ENCODE data around the gene GTSE1. TPM values are rescaled to one million over a fixed set of nuclear protein-coding genes. Genes with fewer than 3 reads are reported as not detected.
A peak's percentile ranks its signal among the peaks of the same experiment; 100 is the strongest.

GTSE1 gene
- total and polyA plus RNA-seq, 2 of the 13 experiments (the other 11 are each of a cell fraction or from before 2014, with no cell fraction given) = 10.7 to 13.5 TPM

DNA sequence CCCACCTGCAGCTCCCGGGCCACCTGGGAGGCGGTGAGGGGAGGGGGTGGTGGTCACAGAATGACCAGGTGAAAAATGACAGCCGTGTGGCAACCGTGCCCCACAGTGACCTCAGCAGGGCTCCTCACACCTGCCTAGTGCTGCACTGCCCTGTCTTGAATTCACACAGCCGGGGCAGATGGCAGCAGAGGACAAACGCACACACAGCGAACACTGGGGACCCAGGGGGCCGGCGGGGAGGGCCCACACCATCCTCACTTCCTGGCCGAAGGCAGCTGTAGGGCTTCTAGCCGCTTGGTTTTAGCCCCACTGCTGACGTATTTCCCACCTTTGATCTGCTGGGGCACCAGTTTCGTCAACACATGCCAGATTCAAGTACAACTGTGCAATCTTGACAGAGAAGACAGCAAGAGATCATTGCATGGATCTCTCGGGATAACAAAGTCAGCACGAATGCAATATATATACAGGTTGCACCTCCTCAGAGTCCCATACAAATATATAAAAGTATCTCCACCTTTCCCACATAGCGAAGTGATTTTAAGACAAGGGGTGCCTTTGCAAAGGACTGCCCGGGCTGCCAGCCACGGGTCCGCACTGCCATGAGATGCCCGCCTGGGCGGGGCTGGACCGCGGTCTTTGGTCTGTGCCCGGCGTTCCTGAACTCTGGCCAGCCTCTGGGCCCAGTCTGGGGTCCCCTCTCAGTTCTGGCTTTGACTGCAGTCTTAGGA lies 65.7 kb downstream of the GTSE1 start (continued):
- TF ChIP-seq, protein P1, sequence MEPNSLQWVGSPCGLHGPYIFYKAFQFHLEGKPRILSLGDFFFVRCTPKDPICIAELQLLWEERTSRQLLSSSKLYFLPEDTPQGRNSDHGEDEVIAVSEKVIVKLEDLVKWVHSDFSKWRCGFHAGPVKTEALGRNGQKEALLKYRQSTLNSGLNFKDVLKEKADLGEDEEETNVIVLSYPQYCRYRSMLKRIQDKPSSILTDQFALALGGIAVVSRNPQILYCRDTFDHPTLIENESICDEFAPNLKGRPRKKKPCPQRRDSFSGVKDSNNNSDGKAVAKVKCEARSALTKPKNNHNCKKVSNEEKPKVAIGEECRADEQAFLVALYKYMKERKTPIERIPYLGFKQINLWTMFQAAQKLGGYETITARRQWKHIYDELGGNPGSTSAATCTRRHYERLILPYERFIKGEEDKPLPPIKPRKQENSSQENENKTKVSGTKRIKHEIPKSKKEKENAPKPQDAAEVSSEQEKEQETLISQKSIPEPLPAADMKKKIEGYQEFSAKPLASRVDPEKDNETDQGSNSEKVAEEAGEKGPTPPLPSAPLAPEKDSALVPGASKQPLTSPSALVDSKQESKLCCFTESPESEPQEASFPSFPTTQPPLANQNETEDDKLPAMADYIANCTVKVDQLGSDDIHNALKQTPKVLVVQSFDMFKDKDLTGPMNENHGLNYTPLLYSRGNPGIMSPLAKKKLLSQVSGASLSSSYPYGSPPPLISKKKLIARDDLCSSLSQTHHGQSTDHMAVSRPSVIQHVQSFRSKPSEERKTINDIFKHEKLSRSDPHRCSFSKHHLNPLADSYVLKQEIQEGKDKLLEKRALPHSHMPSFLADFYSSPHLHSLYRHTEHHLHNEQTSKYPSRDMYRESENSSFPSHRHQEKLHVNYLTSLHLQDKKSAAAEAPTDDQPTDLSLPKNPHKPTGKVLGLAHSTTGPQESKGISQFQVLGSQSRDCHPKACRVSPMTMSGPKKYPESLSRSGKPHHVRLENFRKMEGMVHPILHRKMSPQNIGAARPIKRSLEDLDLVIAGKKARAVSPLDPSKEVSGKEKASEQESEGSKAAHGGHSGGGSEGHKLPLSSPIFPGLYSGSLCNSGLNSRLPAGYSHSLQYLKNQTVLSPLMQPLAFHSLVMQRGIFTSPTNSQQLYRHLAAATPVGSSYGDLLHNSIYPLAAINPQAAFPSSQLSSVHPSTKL (CRISPR knock-in tag; IDR thresholded peaks at IDR 0.05) = peak; percentile 46
- peak; percentile 47 for TF ChIP-seq IKZF4 (CRISPR knock-in tag; IDR thresholded peaks at IDR 0.05; ENCODE audit: borderline replicate concordance, low read depth, not compliant biosample characterization)
- TF ChIP-seq, protein P2, sequence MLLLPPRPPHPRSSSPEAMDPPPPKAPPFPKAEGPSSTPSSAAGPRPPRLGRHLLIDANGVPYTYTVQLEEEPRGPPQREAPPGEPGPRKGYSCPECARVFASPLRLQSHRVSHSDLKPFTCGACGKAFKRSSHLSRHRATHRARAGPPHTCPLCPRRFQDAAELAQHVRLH (CRISPR knock-in tag; IDR thresholded peaks at IDR 0.05; ENCODE audit: borderline replicate concordance, low read depth) = 0 out of 2 replicates have a peak, but pooled peaks have one; percentile 20
- no peak for TF ChIP-seq ZNF101 (CRISPR knock-in tag; IDR thresholded peaks at IDR 0.05; ENCODE audit: borderline replicate concordance, low read depth)
- TF ChIP-seq FOXA1 (IDR thresholded peaks at IDR 0.05) = no peak
- TF ChIP-seq FOXA1 (CRISPR knock-in tag; IDR thresholded peaks at IDR 0.05) = 0 out of 2 replicates have a peak, but pooled peaks have one; percentile 22
- no peak for TF ChIP-seq ZNF772 (CRISPR knock-in tag; IDR thresholded peaks at IDR 0.05)
- peak; percentile 69 for TF ChIP-seq HNF4A (CRISPR knock-in tag; IDR thresholded peaks at IDR 0.05)
- no peak for TF ChIP-seq ZNF20 (CRISPR knock-in tag; IDR thresholded peaks at IDR 0.05)
- peak; percentile 15; the same call in 1 of the 2 replicates for TF ChIP-seq CCDC6 (CRISPR knock-in tag; IDR thresholded peaks at IDR 0.05)
- 0 out of 2 replicates have a peak, but pooled peaks have one; percentile 42 for TF ChIP-seq NFKBIZ (CRISPR knock-in tag; IDR thresholded peaks at IDR 0.05)
- no peak for TF ChIP-seq ATF7 (IDR thresholded peaks at IDR 0.05)
- TF ChIP-seq ATF7 (CRISPR knock-in tag; IDR thresholded peaks at IDR 0.05) = no peak
- TF ChIP-seq ZNF138 (CRISPR knock-in tag; IDR thresholded peaks at IDR 0.05; ENCODE audit: low read depth) = no peak
- no peak for TF ChIP-seq CBFB (CRISPR knock-in tag; IDR thresholded peaks at IDR 0.05)
- peak; percentile 23; the same call in 1 of the 2 replicates for TF ChIP-seq ZNF350 (CRISPR knock-in tag; IDR thresholded peaks at IDR 0.05; ENCODE audit: borderline replicate concordance, low read depth)
- TF ChIP-seq ZNF501 (CRISPR knock-in tag; IDR thresholded peaks at IDR 0.05) = no peak
- TF ChIP-seq NR2C2 (CRISPR knock-in tag; IDR thresholded peaks at IDR 0.05; ENCODE audit: borderline replicate concordance) = peak; percentile 20; the same call in 1 of the 2 replicates
- TF ChIP-seq NCOR1 (IDR thresholded peaks at IDR 0.05; ENCODE audit: borderline replicate concordance, low read length) = peak; percentile 79
- TF ChIP-seq, protein P3, sequence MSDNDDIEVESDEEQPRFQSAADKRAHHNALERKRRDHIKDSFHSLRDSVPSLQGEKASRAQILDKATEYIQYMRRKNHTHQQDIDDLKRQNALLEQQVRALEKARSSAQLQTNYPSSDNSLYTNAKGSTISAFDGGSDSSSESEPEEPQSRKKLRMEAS (IDR thresholded peaks at IDR 0.05) = peak; percentile 64
- peak; percentile 73 for TF ChIP-seq SALL1 (CRISPR knock-in tag; IDR thresholded peaks at IDR 0.05)
- 0 out of 2 replicates have a peak, but pooled peaks have one; percentile 52 for TF ChIP-seq RFXAP (CRISPR knock-in tag; IDR thresholded peaks at IDR 0.05; ENCODE audit: borderline replicate concordance)
- no peak for TF ChIP-seq ZZZ3 (CRISPR knock-in tag; IDR thresholded peaks at IDR 0.05; ENCODE audit: borderline replicate concordance)

Data from HepG2 (cell line).